Bone marrow (tissue), 2 donors: ENCODE measurements around the gene MGME1.

Experiments used
- DNase-seq, 2 donors: peaks; one replicate each; lab custom pipeline; 2025; lab: John Stamatoyannopoulos, UW

Gene MGME1

DNA sequence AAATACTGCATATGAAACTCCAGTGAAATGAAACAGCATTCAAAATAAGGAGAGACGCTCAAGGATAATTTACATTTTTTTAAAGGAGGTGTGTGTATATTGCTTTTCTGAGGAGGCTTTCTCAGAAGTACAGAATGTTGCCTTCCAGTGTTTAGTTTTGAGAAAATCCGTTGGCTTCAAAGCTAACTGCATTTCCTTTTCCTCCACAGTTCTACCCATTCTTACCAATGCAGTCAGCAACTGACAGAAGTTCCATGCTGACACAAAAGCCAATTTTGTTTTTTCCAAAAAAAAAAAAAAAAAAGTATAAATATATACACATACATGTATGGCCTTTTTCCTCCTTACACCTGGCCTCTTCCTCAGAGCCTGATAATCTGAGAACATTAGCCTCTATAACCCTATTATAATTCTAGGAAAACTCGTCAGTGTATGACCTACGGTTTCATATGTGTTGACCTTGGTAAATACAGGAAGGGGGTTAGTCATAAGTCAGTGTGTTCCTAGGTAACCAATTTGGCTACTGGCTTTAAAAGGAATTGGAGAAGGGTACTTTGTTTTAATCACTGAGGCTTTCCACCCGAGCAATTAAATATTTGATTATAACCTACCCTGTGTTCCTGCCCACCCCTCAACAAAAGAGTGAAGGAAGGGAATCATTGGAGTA lies 24.2 kb downstream of the MGME1 start:
- no peak for DNase-seq

DNA sequence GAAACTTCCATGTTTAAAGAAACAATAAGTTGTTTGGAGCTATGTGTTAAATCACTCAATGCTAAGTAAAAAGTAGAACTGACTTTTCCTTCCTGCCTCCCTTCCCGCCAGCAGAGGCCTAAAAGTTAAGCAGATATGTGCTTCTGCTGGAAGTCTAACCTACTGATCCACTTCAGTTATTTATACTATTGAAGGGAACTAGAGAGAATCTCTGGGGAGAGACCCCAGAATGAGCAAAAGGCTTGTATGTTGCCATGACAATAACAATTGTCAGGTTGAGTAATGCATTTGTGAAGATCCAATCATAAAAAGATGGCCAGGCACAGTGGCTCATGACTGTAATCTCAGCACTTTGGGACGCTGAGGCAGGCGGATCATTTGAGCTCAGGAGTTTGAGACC lies 24.7 kb downstream of the MGME1 start:
- no peak for DNase-seq

GRCh38 chr20:17995967-17996819 lies 27.4 kb downstream of the MGME1 start:
- DNase-seq: peak in 1 of 2 donors; percentile 63

DNA sequence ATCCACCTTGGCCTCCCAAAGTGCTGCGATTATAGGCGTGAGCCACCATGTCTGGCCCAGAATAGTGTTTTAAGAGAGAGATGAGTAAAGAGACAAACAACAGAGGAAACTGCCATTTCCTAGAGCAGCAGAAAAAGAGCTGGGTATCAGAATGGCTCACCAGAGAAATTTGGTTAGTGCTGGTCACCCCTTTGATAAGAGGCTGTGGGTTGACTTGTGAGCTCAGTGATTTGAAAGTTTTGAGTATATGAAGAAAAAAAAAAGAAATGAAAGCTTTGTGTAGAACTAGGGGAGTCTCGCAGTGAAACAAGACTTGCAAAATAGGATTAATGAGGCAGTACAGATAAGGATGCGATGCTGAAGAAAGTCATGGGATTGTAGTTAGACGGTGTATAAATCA lies 29.6 kb downstream of the MGME1 start:
- no peak for DNase-seq

DNA sequence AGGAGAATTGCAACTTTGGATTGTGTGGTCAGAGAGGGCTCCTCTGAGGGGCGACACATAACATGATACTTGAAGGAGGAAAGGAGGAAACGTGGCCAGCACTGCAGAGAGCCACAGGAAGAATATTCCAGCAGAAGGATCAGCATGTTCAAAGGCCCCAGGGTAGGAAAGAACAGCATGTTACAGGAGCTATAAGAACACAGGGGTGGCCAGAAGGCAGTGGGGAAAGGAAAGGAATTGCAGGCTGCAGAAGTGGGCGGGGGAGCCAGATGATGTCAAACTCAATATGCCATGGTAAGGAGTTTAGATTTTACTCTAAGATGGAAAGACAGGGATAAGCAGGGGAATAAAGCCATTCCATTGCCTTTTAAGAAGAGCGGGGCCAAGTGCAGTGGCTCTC lies 30.7 kb downstream of the MGME1 start:
- DNase-seq: no peak

GRCh38 chr20:18001131-18001921 lies 32.5 kb downstream of the MGME1 start:
- no peak for DNase-seq

- no peak for DNase-seq
Observed at GRCh38 chr20:18003897-18004296, 35.1 kb downstream of the MGME1 start.

DNA sequence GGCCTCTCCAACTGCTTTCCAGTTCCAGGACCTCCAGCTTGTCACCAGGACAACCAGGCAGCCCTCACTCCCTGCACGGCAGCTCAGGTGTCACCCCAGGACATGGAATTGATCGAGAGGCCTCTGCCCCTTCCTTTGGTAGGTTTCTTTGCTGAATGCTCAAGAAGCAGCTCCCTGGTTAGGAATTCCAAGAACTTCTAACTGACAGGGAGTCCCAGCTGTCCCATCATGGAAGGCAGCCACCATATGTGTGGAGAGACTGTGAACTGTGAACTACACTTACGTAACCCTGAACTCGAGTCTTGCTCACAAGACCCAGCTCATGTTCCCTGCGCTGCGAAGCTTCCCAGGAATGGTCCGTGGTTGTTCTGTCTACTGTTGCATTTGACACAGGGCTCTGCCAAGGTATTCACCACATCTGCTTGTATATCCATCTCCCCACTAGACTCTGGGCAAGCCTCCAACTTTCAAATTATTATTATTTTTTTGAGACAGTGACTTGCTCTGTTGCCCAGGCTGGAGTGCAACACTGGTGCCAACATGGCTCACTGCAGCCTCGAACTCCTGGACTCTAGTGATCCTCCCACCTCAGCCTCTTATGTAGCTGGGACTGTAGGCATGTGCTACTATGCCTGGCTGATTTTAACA lies 35.7 kb downstream of the MGME1 start:
- no peak for DNase-seq

GRCh38 chr20:18005170-18005989 lies 36.6 kb downstream of the MGME1 start:
- DNase-seq: no peak

GRCh38 chr20:18005990-18006364 lies 37.2 kb downstream of the MGME1 start:
- DNase-seq: no peak

GRCh38 chr20:18006684-18007083 lies 37.9 kb downstream of the MGME1 start:
- no peak for DNase-seq

- DNase-seq: no peak
Observed at GRCh38 chr20:18007534-18008292, 38.9 kb downstream of the MGME1 start.

GRCh38 chr20:18009116-18009515 lies 40.3 kb downstream of the MGME1 start:
- DNase-seq: no peak

GRCh38 chr20:18011482-18011881 lies 42.7 kb downstream of the MGME1 start:
- DNase-seq: no peak

GRCh38 chr20:18011951-18012645 lies 43.3 kb downstream of the MGME1 start:
- DNase-seq: no peak

DNA sequence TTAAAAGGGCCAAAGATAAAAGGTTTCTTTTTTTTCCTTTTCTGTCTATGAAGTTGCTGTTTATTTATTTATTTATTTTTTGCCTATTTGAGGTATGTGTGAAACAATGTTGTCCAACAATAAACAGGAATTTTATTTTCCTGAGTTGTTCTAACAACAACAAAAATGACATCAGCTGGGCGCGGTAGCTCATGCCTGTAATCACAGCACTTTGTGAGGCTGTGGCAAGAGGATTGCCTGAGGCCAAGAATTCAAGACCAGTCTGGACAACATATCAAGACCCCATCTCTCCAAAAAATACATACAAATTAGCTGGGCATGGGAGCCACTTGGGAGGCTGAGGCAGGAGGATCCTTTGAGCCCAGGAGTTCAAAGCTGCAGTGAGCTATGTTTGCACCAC lies 44.1 kb downstream of the MGME1 start:
- no peak for DNase-seq

DNA sequence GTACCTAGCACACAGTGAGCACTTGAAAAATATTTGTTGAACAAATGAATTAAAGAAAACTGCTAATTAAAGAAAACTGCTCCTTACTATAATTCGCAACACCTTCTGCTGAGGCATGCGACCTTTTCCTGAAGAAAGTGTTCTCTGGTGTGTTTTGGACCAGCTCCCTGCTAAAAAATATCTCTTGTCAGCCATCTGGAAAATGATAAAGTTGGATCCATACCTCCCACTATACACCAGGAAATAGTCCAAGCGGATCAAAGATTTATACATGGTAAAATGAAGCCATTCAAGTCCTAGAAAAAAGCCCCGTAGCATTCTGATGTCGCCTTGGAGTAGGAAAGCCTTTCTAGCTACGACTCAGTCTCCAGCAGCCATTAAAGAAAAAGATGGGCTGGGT lies 45.6 kb downstream of the MGME1 start:
- DNase-seq: no peak

DNA sequence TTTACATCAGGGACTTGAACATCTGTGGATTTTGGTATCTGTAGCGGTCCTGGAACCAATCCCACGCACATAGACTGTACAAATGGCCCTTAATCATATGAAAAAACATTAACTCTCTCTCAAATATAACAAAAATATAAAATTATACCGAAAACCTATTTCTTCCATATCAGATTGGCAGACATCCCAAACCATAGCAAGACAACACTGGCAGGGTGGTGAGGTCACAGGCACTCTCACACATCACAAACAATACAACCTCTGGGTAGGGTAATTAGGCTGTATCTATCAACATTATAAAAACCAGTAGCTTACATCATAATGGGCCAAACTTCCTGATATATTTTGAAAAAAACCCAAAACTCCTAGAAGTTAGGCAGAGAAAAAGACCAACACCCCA lies 48.0 kb downstream of the MGME1 start:
- no peak for DNase-seq

GRCh38 chr20:18018100-18018499 lies 49.3 kb downstream of the MGME1 start:
- no peak for DNase-seq

DNA sequence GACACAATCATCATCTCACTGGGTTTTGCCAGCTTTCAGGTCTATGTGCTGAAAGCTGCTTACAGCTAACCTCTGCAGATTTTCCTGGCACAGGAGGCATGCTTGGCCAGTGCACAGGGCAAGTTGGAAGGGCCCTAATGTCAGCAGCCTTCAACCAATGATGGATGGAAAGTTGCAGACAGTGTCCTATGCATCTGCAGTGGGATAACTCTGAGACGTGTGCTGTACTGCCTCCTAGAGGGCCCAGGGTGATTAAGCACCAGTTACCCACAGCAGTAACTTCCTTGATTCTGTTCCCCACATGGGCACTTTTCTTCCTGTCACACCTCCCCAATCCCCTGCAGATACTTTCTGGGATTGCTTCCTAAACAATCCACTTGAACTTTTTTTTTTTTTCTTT lies 50.2 kb downstream of the MGME1 start:
- DNase-seq: no peak
